AG09309 (cell line): ENCODE measurements around the gene COL26A1.

ENCODE experiments used
- DNase-seq: peaks from one replicate; pipeline ENCODE4 v3.0.0-alpha.2; 2010; ENCODE audit warnings: low read depth
- H3K4me3 ChIP-seq: 2 replicates; pipeline ENCODE4 v1.5.1; 2011; ENCODE audit warnings: mild to moderate bottlenecking, low read depth, low read length, moderate library complexity; ENCODE audit not compliant: control insufficient read depth
- TF ChIP-seq, protein P1 (sequence below): IDR thresholded peaks from 2 replicates; pipeline ENCODE4 v1.5.1; 2011; ENCODE audit warnings: mild to moderate bottlenecking, low read depth, low read length, inconsistent platforms; ENCODE audit not compliant: insufficient read depth, control insufficient read depth; ENCODE audit errors: missing control alignments

The COL26A1 gene

GRCh38 chr7:101527844-101528667, 165.4 kb downstream of the COL26A1 start:
- DNase-seq: no peak
- TF ChIP-seq, protein P1, sequence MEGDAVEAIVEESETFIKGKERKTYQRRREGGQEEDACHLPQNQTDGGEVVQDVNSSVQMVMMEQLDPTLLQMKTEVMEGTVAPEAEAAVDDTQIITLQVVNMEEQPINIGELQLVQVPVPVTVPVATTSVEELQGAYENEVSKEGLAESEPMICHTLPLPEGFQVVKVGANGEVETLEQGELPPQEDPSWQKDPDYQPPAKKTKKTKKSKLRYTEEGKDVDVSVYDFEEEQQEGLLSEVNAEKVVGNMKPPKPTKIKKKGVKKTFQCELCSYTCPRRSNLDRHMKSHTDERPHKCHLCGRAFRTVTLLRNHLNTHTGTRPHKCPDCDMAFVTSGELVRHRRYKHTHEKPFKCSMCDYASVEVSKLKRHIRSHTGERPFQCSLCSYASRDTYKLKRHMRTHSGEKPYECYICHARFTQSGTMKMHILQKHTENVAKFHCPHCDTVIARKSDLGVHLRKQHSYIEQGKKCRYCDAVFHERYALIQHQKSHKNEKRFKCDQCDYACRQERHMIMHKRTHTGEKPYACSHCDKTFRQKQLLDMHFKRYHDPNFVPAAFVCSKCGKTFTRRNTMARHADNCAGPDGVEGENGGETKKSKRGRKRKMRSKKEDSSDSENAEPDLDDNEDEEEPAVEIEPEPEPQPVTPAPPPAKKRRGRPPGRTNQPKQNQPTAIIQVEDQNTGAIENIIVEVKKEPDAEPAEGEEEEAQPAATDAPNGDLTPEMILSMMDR: no peak
- no peak overlapping the region for H3K4me3 ChIP-seq

DNA sequence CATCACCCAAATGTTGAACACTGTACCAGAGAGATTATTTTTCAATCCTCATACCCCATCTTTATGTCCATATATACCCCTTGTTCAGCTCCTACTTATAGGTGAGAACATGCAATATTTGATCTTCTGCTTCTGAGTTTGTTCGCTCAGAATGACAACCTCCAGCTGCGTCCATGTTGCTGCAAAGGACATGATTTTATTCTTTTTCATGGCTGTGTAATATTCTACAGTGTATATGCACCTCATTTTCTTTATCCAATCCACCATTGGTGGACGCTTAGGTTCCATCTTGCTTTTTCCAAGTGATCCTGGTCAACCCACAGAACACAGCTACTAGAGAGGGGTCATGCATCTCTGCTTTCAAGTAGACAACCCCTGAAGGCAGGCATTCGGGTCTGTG, 166.9 kb downstream of the COL26A1 start:
- no peak for DNase-seq
- TF ChIP-seq, protein P1: no peak
- H3K4me3 ChIP-seq: no peak overlapping the region

DNA sequence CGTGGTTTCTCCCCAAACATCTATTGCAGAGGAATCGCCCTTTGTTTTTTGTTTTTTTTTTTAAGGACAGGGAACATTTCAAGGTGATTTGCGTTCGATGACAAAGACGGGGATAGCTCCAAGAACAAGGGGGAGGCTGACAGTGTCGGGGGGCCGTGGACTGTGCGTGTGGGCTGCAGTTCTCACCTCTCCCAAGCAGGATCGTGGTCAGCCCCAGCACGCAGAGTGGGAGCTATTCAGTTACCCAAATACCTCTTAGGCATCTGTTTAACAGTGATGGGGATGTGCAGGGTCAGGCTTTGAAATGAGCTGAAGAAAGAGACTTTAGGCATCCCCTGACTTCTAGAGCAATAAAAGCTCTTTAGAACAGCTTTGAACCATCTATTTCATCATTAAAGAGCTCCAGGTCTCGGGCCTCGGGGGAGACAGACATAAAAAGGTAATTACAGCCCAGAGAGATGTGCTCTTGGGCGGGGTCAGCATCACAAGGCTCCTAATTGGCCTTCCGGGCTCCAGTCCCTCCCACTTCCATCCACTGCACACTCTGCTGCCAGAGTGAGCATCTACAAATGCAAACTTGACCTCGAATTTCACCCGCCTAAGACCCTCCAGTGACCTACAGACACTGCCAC, 169.2 kb downstream of the COL26A1 start:
- TF ChIP-seq, protein P1: no peak
- no peak for DNase-seq
- H3K4me3 ChIP-seq: no peak overlapping the region

DNA sequence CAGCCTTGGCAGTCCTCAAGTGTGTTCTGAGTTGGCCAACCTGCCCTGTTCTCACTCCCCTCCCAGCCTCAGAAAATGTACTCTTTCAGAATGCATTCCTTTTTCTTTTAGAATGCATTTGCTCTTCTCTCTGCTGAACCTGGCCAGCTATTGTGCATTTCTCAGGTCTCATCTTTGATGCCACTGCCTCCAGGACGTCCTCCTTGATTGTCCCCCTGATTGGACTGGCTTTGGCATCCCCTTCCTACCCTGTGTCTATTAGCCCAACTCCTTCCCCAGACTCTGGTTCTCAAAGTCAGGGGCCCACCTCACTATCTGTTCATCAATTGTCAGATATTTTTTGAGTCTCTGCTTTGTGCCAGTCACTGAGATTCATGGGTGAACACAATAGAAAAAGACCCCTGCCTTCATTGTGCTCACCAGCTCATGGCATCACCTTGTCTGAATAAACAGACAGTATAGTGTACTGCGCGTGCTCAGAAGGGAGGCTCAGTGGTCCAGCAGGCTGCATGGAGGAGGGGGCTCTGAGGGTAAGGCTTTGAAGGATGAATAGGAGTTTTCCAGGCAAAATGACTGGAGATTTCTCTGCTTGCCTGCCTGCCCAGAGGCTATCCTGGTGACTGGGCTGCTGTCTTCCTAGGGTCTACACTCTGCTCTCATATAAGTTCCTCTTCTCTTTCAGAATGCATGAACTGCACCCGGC, 169.9 kb downstream of the COL26A1 start:
- H3K4me3 ChIP-seq: no peak overlapping the region
- no peak for DNase-seq
- TF ChIP-seq, protein P1: no peak

DNA sequence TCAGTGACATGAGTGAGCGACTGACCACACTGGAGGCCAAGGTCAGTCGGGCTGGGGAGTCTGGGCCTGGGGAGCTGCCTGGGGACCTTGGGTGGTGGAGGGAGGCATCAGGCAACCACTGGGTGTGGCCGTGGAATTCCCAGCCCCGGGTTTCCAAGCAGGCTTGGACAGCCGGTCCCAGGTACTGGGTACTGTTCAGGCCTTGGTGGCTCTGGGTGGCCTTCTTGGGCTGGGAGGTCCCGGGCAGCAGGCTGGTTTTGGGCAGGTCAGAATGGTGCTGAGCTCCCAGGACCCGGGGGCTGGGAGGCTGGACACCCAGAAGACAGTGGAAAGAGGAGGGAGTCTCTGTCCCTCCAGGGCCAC, 170.4 kb downstream of the COL26A1 start:
- TF ChIP-seq, protein P1: no peak
- H3K4me3 ChIP-seq: no peak overlapping the region
- no peak for DNase-seq

DNA sequence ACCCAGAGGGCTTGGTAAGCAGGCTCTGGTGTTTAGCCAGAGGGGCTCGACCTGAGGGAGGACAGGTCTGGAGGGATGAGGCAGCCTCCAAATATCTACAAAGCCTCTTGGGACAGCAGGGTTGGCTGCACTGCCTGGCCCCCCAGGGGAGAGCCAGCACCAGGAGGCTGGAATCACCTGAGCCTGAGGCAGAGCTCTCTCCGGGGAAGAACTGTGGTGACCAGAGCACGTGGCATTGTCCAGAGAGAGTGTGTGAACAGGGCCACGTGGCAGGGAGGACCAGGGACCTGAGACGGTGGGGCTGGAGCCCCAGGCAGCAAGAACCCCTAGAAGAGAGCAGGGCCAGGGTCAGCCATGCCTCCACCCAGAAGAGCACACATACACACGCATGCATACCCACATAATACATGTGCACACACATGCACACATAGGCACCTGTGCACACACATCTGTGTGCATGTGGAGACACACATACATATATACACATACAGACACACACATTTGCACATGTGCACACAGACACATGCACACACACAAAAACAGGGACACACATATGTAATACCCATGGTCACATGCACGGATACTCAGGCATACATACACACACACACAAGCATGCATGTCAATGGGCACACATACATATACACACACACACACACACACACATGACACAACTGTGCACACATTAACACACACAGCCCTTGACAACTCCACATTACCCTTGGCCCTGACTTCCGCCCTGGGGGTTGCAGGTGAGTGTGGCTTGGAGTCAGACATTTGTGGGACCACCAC, 171.5 kb downstream of the COL26A1 start:
- no peak for DNase-seq
- H3K4me3 ChIP-seq: no peak overlapping the region
- TF ChIP-seq, protein P1: no peak
